GM12864 (cell line): ENCODE measurements around the gene SLC17A4.

Source experiments
- DNase-seq: peaks from one replicate; pipeline ENCODE4 v3.0.0-alpha.2; 2011; ENCODE audit warnings: low read depth
- H3K4me3 ChIP-seq: 2 replicates; pipeline ENCODE4 v1.5.1; 2011; ENCODE audit warnings: mild to moderate bottlenecking, low read depth, low read length, control low read depth
- CTCF ChIP-seq: IDR thresholded peaks from 2 replicates; pipeline ENCODE4 v1.5.1; 2011; ENCODE audit warnings: low read depth, mild to moderate bottlenecking, moderate library complexity, low read length, control low read depth, inconsistent platforms; ENCODE audit errors: missing control alignments

The SLC17A4 gene

GRCh38 chr6:25717866-25718740 is 36.4 kb upstream of the SLC17A4 start:
- peak; percentile 47 for TF ChIP-seq CTCF
- no peak overlapping the region for H3K4me3 ChIP-seq
- no peak for DNase-seq

GRCh38 chr6:25726122-25726911 is 28.2 kb upstream of the SLC17A4 start:
- TF ChIP-seq CTCF: no peak
- no peak overlapping the region for H3K4me3 ChIP-seq
- DNase-seq: no peak

GRCh38 chr6:25727028-25727427 is 27.5 kb upstream of the SLC17A4 start:
- no peak for TF ChIP-seq CTCF
- DNase-seq: no peak
- H3K4me3 ChIP-seq: no peak overlapping the region

- no peak for DNase-seq
- no peak overlapping the region for H3K4me3 ChIP-seq
- no peak for TF ChIP-seq CTCF
These were observed 23.6 kb upstream of the SLC17A4 start for GRCh38 chr6:25730907-25731306.

- TF ChIP-seq CTCF: no peak
- H3K4me3 ChIP-seq: no peak overlapping the region
- DNase-seq: no peak
These were observed 22.8 kb upstream of the SLC17A4 start for GRCh38 chr6:25731721-25732120.

GRCh38 chr6:25732468-25733198 is 21.9 kb upstream of the SLC17A4 start:
- DNase-seq: no peak
- H3K4me3 ChIP-seq: no peak overlapping the region
- TF ChIP-seq CTCF: no peak
